Stimulated activated CD8-positive, alpha-beta memory T cell treated with anti-CD3 and anti-CD28 coated beads, Interleukin-2, amount 100 ng/mL, for 1 hour (primary cell): ENCODE data around the gene RABAC1.
"Not testable (repeated sequence)": the region's sequence is repeated elsewhere in the genome, so short reads cannot be mapped to it uniquely, and the experiment has no call there.

ENCODE experiments used
- DNase-seq, 2 donors: peaks; one replicate each; pipeline ENCODE4 v3.0.0-alpha.2; 2020; ENCODE audit warnings: low read depth in 2 of 2

Gene RABAC1

DNA sequence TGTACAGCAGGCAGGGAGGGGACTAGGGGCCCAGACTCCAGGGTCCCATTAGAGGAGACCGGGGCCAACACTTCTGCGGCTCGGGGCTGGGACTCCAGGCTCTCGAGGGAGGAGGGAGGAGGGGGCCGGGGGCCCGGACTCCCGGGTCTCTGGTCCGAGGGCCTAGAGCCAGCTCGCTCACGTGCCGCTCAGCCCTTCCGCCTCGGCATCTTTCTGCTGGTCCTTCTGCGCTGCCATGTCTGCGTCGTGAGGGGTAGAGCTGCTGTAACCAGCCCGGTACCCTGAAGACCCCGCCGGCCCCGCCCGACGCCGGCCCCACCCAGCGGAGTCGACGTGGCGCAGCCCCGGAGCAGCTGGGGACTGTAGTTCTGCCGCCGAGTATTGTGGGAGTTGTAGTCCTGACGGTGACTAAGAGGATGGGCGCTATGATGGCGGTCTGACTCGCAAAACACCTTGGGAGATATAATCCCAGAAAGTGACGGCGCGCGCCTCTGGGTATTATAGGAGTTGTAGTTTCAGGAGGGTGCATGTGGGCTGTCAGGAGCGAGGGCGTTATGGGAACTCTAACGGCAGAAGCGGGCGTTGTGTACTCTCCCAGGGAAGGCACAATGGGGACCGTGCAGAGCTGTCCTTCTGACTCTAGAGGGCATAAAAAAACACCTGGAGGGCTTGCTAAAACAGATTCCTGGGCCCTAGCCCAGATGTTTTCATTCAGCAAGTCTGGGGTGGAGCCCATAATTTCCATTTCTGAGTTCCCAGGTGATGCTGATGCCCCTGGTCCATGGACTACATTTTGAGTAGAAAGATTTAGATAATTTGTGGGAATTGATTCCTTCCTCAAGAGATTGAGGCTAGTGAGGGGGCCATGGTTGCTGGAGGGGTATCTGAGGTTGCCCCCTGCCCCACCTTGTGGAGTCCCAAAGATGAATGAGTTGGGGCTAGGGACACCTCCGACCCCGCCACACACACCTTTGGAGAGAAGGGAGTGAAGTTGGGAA lies at the start of gene RABAC1:
Gene RABAC1, minus strand, starts transcription at position 266 of the 998 bp plus-strand sequence. Its CDS starts 29 bp downstream, at position 237.
- DNase-seq: peak; percentile 69 to 77

DNA sequence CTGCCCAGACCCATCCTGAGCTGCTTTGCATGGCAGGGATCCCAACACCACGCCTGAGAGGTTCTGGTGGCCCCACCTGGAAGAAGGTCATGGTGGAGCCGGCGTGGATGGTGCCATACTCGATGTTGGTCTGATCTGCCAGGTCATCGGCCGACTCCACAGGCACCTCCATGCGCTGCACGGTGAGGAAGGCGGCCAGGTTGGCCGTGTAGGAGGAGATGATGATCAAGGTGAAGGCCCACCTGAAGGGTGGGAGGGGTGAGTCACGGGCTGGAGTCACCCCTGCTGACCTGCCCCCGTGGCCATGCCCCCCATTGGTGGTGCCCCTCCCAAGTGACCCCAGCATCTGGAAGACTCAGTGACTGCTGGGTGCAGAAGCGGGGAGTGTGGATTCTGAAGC lies 47.4 kb upstream of the RABAC1 start:
- DNase-seq: no peak

DNA sequence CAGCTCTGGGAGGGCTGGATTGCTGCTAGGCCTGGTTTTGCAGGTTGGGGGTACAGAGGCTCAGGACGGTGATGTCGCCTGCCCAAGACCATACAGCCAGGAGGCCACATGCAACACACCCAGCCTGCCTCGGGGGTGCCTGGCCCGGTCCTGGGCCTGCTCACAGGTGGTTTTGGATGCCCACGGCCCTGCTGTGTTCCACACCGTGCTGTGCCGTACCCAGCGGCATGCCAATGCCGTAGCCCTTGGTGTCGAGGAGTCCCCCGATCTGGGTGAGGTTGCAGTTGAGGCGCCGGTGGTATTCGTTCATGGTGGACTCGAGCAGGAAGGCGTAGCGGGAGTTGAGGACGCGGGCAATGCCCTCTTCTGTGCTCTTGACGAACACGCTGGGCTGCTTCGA lies 46.4 kb upstream of the RABAC1 start:
- no peak for DNase-seq

GRCh38 chr19:42003506-42004294 lies 44.6 kb upstream of the RABAC1 start:
- no peak for DNase-seq

DNA sequence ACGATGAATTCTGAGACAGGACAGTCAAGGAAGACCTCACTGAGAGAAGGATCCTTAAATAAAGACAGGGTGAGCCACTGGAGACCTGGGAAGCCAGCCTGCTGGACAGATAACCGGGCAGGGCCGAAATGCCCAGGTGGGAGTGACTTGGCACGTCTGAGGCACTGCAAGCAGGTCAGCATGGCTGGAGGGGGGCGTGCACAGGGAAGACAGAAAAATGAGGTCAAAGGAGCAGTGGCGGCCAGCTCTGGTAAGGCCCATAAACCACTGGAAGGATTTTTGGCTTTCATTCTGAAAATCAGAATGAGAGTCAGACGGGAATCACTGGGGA lies 40.7 kb upstream of the RABAC1 start:
- DNase-seq: no peak

- DNase-seq: no peak
These were observed 40.2 kb upstream of the RABAC1 start for GRCh38 chr19:41999071-41999877.

GRCh38 chr19:41998246-41999020 lies 39.3 kb upstream of the RABAC1 start:
- DNase-seq: no peak

GRCh38 chr19:41997851-41998229 lies 38.7 kb upstream of the RABAC1 start:
- DNase-seq: no peak

DNA sequence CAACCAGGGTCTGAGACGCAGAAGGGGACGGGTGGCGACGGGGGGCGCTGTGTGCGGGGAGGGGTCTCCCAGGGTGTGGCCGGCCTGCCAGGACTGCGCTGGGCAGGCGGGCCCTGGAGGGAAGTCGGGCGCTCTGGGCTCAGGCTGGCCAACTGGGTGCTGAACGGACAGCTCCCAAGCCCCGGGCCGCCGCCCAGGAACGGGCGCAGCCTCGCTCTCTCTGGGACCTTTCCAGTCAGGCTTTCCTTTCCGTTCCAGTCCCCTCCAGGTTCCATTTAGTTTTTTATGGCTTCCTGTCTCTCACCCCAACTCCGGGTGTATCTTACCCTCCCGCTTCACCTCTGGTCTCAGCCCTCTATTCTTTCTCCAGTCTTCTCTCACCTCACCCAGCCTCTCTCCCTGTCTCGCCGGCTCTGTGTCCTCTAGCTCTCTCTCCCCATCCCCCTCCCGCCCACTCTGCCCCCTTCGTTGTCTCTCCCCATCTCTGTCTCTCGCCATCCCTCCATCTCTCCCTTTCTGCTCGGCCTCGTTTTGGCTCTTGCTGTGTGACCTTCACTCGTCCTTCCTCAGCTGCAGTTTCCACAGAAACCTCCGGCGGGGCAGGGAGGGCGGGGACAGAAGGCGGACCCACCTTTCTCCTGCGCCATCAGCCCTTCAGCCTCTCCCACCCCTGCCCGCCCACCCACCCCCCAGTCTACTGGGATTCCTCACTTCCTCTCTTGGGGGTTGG lies 38.2 kb upstream of the RABAC1 start:
- peak in 1 of 2 donors; percentile 14 for DNase-seq

GRCh38 chr19:41995959-41996797 lies 37.1 kb upstream of the RABAC1 start:
- DNase-seq: no peak

DNA sequence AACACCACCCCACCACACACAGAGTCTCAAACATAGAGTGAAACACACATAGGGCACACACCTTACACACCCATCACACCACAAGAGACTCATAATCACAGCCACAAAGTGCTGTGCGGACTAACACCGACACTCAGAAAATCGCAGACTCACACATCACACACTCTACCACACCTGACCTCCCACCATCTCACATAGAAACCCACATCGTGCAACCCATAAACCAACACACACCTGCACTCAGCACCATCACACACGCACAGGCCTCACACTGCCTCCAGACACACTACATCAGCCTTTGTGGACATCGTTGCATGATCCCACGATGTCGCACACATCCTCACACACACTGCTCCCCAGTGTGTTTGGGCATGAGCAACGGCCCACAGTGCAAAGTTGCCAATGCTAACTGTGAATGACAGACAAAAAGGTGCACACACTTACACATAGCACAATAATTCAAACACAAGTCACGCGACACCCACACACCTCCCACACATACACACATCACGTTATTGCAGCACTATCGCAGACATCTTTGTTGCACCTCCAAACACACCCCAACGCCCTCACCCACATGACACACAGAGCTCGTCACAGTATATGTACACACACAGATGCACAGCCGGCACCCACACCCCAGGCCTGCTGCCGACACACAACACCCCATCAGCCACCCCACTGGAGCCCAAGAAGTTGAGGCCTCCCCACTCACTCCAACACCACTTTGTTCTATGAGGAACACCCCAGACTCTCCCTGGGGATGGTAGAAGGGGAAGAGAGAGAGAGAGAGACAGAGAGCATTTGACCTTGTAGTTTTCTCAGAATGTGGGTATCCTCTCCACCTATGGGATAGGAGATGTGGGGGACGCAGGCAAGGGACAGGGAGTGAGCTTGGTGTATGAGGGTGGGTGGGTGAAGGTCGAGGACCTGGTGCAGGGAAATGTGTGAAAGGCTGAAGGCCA lies 36.2 kb upstream of the RABAC1 start:
- DNase-seq: no peak

GRCh38 chr19:41994521-41994971 lies 35.4 kb upstream of the RABAC1 start:
- no peak for DNase-seq

GRCh38 chr19:41993612-41994483 lies 34.7 kb upstream of the RABAC1 start, which contains the start of gene ATP1A3:
TSS of gene ATP1A3 (minus strand) at chr19:41994230. CDS start at chr19:41994076, 154 bp downstream.
- peak; percentile 33 to 46 for DNase-seq

DNA sequence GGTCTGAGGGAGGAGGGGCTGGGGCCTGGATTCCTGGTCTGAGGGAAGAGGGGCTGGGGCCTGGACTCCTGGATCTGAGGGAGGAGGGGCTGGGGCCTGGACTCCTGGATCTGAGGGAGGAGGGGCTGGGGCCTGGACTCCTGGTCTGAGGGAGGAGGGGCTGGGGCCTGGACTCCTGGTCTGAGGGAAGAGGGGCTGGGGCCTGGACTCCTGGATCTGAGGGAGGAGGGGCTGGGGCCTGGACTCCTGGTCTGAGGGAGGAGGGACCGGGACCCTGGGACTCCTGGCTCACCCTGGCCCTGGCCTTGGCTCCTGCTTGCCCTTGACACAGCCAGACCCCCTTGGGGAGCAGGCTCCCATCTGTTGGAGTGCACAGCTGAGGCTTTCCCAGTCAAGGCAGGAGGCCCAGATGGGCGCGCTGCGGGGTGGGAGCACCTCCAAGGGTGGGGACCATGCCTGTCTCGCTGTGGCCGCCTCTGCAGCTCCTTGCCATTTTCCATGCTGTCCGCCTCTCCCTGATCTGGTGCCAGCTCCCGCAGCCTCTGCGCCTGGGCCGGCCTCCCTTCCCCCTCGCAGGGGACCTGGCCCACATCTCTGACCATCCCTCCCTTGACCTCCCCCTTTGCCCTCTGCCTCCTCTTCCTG lies 32.9 kb upstream of the RABAC1 start:
- DNase-seq: not testable (repeated sequence)

DNA sequence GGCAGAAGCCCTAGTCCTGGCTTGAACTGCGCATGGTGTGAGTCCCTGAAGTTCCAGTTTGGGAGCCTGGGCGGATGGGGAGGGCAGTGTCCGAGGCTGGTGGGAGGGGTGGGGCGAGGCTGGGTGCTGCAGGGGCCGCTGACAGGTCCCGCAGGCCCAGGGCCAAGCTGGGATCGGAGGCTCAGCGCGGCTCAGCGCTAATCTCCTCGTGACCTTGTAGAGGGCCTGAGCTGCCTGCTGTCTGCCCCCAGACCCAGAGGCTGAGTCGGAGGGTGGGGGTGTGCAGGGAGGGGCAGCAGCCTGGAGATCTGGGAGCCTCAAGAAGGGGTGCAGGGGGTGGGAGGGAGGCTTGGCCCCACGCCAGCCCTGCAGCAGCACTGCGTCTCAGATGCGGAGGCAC lies 31.9 kb upstream of the RABAC1 start:
- DNase-seq: no peak

DNA sequence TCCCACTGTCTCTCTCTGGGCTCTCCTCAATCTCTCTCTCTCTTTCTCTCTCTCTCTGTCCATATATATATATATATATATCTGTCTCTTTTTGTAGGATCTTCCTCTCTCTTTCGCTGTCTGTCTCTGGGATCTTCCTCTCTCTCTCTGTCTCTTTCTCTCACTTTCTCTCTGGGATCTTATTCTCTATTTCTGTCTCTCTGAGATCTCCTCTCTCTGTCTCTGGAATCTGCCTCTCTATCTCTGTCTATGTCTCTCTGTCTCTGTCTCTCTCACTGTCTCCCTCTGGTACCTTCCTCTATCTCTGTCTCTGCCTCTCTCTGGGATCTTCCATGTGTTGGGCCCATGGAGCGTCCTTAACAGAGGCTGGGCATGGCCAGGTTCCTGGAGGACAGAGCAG lies 31.5 kb upstream of the RABAC1 start:
- DNase-seq: no peak

DNA sequence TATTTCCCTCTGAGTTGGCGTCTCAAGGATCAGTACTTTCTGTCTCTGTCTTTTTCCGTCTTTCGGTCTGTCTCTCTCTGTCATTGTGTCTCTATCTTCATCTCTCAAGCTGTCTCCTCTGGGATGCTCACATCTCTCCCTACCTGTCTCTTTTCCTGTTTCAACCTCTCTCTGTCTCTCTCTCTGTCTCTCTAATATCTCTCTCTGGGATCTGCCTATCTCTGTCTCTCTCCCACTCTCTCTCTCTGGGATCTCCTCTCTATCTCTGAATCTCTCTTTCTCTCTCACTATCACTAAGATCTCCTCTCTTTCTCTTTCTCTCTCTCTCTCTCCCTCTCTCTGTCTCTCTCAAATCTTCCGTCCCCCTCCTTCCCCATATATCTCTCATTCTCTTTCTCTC lies 30.9 kb upstream of the RABAC1 start:
- DNase-seq: no peak
